Right renal pelvis (tissue), 4 donors: ENCODE data around the gene OR1J4. TPM values are rescaled to one million over a fixed set of nuclear protein-coding genes. Genes with fewer than 3 reads are reported as not detected.
"Not testable (repeated sequence)": the region's sequence is repeated elsewhere in the genome, so short reads cannot be mapped to it uniquely, and the experiment has no call there.

Experiments
- DNase-seq, 4 donors: peaks; one replicate each; pipeline ENCODE4 v3.0.0-alpha.2; 2013; ENCODE audit warnings: low read depth in 4 of 4, low spot score in 3 of 4, missing footprints in 1 of 4
- polyA plus RNA-seq, 4 donors: library from polyadenylated mRNA; unstranded; fragments of 120-200 nt; gene quantifications; one replicate each; pipeline ENCODE4 v1.2.1, GENCODE V29; 2013; ENCODE audit not compliant: insufficient read length in 4 of 4

Gene OR1J4, protein sequence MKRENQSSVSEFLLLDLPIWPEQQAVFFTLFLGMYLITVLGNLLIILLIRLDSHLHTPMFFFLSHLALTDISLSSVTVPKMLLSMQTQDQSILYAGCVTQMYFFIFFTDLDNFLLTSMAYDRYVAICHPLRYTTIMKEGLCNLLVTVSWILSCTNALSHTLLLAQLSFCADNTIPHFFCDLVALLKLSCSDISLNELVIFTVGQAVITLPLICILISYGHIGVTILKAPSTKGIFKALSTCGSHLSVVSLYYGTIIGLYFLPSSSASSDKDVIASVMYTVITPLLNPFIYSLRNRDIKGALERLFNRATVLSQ
- polyA plus RNA-seq, result not detected

DNA sequence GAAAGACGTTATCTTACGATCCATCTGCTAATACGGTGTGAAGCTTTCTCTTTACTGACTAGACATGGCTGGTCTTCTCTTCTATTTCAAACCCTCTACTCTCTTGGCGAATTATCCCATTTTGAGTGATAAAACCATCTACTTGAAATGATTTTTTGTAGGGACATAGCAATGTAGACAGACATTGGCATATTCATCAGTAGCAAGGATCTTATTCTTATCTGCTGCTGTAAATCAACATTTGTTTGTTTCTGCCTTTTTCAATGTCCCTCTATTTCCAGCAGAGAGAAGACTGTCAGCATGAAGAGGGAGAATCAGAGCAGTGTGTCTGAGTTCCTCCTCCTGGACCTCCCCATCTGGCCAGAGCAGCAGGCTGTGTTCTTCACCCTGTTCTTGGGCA is at the start of gene OR1J4:
OR1J4 (plus strand) TSS at position 301 of the 400 bp plus-strand sequence; CDS start at position 301, 0 bp downstream.
- no peak for DNase-seq

DNA sequence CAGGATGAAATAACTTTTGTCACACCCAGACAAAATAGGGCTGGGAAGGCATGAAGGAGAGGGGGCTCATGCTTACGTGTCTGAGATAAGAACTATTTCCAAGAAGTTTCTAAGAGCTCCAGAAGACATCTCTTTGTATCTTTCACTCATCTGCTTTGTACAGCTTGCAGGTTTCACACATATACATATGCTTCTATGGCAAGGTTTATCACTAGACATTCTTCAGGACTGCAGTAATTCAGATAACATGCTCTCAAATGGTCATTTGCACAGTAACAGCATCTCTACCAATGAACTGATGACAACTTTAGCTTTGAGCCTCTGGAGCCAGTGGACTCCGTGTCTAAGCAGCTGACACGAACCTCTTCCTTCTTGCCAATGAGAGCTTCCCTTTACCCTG is 44.4 kb upstream of the OR1J4 start:
- no peak for DNase-seq

DNA sequence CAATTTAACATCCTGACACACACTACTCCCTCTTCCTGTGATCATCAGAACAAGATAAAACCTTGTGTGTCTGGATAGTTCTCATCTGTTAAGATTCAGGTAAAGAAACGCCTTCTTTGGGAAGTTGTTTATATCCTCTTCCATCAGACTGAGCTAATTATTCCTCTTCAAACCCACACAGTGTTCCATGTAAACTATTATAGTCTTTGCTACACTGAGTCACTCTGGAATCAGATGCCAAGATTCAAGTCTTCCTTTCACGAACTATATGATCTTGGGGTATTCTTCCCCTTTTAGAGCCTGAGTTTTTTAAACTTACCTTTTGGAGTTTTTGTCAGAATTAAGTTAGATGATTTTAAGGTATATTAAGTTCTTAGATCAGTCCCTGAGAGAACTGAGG is 43.2 kb upstream of the OR1J4 start:
- no peak for DNase-seq

DNA sequence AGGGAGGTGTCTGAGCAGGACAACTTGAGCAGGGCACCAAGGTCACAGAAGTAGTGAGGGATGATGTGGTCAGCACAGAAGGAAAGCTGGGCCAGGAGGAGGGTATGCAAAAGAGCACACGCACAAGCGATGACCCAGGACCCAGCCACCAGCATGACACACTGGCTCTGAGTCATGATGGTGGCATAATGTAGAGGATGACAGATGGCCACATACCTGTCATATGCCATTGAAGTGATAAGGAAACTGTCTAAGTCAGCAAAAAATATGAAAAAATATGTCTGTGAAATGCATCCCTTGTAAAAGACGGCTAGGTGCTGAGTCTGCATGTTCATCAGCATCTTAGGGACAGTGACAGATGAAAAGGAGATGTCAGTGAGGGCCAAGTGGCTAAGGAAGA is 41.6 kb upstream of the OR1J4 start:
- no peak for DNase-seq

DNA sequence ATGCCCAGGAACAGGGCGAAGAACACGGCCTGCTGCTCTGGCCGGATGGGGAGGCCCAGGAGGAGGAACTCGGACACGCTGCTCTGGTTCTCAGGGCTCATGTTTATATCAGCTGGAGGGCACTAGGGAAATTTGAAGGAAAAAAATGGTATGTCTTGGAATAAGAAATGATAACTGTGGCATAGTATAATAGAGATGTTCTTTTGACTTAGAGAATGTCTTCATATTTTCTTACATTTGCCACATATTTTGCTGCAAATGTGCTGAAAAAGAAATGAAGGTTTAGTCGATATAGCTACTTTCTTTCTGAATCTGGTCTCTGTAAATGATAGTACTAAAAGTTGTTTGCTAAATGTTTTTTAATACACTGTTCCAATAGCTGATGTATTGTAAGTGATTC is 41.1 kb upstream of the OR1J4 start, which contains the start of gene OR1J1:
OR1J1 (minus strand) TSS at position 101 of the 400 bp plus-strand sequence; CDS start at position 101, 0 bp downstream.
- DNase-seq, result no peak

DNA sequence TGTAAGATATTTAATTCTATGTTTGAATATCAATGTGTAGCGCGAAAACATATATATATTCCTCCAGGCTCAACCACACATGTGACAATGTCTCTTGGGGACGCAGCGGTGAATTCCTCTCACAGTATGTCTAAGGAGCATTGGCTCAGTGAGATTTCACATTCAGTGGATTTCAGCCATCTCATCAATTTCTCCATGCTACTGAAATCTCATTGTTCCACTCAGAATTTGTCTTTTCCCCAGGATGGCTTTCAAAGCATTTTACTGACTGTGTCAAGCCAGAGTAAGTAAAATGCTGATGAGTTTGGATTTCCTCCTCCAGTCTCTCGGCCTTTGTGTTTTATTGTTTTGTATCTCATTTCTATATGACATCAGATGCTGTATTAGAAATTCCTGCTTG is 39.9 kb upstream of the OR1J4 start:
- no peak for DNase-seq

DNA sequence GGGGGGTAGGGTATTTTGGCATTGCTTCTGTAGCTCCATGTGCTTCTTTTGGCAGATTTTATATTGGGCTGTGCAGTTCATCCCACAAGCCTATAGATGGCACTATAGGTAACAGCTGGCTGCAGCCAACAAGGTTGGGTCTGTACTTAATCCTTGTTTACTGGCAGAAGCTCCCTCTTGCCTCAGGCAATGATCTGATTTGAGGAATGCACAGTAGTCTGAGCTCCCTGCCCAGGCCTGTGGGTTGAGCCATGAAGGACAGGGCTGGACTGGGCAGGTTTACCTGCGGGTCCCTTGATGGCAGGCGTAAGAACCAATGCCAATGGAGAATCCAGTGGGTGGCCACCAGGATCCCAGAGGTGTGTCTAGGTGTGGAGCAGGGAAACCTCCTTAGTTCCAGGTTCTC is 20.1 kb upstream of the OR1J4 start:
- no peak for DNase-seq

DNA sequence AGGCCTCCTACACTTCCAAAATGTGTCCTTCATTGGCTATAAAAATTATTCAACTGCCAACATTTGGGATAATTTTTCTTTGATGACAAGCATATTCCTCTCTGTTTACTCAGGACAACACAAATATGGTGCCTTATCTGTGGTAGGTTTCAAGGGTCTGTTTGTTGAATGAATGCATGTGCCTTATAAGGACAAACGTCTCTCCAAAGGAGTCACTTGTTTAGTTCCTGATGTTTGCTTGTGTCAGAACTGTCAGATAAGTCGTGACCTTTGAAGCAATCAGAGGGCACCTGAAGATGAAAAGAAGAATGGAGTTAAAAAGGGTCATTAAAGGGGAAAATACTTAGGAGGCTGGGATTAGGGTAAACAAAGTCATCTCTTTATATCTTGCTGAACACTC is 12.0 kb upstream of the OR1J4 start:
- no peak for DNase-seq

DNA sequence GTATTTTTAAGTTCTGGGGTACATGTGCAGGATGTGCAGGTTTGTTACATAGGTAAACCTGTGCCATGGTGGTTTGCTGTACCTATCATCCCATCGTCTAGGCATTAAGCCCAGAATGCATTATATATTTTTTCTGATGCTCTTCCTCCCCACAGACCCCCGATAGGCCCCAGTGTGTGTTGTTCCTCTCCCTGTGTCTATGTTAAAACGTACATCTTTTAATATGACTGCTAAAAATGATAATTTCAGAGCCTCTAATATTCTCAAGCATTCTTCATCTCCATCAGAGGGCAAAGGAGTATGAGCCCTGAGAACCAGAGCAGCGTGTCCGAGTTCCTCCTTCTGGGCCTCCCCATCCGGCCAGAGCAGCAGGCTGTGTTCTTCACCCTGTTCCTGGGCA is 8.4 kb upstream of the OR1J4 start, which contains the start of gene OR1J2:
OR1J2 (plus strand) TSS at position 301 of the 400 bp plus-strand sequence; CDS start at position 301, 0 bp downstream.
- no peak for DNase-seq

DNA sequence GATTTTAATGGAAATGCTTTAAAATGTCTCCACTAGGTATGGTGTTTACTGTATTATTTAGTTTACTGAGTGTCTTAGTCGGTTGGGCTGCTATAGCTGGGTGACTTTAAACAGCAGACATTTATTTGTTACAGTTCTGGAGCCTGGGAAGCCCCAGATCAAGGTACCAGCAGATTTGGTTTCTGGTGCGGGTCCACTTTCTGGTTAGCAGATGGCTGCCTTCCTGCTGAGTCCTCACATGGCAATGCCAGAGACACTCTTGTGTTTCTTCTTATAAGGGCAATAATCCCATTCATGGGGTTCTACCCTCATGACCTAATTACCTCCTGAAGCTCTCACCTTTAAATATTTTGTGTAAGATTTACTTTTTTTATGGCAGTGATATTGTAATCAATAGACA is 715 bp upstream of the OR1J4 start:
- no peak for DNase-seq

DNA sequence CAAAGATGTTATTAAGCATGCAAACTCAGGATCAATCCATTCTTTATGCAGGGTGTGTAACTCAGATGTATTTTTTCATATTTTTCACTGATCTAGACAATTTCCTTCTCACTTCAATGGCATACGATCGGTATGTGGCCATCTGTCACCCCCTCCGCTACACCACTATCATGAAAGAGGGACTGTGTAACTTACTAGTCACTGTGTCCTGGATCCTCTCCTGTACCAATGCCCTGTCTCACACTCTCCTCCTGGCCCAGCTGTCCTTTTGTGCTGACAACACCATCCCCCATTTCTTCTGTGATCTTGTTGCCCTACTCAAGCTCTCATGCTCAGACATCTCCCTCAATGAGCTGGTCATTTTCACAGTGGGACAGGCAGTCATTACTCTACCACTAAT is 435 bp downstream of the OR1J4 start:
- no peak for DNase-seq

DNA sequence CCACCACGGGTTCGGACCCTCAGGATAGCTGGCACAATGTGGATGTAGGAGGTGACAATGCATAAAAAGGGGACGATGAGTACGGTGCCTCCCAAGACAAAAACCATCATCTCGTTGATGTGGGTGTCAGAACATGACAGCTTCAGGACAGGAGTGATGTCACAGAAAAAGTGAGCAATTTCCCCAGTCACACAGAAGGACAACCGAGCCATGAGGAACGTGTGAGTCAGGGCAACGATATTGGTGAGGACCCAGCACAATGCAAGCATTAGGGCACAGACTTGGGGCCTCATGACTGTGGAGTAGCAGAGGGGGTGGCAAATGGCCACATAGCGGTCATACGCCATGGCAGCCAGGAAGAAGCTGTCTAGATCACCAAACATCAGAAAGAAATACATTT is 7.7 kb downstream of the OR1J4 start:
- DNase-seq, result no peak

DNA sequence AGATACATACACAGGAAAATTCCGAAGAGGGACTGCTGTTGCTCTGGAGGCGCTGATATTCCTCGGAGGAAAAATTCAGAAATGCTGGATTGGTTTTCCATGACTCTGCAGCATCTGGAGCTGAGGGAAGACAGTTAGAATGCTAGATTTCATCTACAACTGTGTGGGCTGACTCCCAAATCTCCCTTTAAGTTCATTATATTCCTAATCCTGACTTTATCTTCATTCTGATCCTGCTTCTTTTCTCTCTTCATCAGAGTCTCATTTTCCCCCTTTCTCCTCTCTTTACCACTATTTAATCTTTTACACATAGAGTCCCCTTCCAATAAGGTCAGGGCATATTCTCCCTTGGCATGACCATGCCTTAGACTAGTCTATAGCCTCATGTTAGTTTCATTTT is 8.3 kb downstream of the OR1J4 start, which contains the start of gene OR1N1:
OR1N1 (minus strand) TSS at position 101 of the 400 bp plus-strand sequence; CDS start at position 101, 0 bp downstream.
- no peak for DNase-seq

DNA sequence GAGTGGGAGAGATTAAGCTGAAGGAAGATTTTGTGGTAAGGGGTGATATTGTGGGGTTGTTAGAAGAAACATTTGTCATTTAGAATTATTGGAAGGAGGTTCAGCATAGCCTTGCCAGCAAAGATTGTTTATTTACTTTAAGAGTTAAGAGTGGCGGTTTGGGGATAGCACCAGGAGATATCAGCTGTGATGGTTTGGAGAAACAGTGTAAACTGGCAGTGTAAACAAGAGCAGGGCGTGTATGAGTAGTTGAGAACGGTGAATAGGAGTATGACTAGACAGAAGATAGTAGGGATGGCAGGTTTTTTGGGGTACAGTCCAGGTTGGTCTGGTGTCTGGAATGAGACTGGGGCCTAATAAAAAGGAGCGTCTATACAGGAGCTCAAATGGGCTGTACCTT is 12.2 kb downstream of the OR1J4 start:
- not testable (repeated sequence) for DNase-seq

DNA sequence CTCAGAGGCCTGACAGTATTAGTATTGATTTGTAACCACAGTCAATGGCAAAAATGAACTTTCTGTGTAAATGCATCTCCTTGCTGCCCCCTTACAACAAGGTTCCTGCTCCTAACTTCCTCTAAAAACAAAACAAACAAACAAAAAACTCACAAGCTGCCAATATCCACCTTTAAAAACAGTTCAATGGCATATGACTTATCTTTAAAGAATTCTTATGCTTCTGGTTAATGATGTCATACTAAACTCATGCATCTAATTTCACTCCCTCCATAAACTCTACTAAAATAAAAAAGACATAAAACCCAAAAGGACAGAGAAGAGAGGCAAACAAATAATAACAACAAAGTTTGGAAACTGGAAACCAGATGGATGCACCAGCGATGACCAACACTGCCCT is 17.2 kb downstream of the OR1J4 start:
- no peak for DNase-seq

DNA sequence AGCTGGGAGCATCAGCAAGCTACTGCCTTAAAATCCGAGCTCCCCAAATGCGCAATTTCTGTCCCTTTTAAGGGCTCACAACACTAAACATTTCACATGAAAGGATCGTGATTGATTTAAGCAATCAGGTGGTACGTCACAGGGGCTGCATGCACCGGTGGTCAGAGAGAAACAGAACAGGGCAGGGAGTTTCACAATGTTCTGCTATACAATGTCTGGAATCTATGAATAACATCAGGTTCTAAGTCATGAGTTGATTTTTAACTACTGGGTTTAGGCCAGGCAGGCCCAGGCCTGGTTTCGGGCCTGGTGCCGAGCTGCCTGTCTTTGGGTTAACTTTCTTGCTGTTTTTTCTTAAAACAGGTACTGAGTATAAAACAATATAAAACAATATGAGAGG is 18.1 kb downstream of the OR1J4 start:
- not testable (repeated sequence) for DNase-seq

DNA sequence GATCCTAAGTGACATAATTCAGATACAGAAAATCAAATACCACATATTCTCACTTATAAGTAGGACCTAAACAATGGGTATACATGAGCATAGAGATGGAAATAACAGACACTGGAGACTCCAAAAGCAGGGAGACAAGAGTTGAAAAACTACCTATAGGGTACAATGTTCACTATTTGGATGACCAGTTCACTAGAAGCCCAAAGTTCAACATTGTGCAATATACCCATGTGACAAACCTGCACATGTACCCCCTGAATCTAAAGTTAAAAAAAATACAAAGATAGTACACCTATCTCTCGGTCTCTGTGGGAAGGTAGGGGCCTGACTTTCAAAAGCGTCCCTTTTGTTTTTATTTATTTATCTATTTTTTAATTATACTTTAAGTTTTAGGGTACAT is 19.8 kb downstream of the OR1J4 start:
- no peak for DNase-seq

DNA sequence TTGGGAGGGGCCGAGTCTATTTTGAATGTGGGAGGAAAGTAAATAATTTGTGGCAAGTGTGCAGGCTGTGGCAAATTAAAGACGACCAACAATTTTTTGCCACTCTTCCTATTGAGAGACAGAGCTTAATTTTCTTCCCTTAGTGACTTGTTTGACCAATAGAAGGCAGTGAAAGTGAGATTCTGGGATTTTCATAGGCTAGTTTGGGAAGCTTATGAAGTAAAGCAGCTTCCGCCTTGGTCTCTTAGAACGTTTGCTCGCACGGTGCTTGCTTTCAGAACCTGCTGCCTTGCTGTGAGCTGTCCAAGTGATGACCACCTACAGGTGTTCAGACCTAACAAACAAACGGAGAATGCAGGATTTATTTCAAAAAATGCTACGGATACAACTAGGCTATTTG is 27.3 kb downstream of the OR1J4 start:
- no peak for DNase-seq

DNA sequence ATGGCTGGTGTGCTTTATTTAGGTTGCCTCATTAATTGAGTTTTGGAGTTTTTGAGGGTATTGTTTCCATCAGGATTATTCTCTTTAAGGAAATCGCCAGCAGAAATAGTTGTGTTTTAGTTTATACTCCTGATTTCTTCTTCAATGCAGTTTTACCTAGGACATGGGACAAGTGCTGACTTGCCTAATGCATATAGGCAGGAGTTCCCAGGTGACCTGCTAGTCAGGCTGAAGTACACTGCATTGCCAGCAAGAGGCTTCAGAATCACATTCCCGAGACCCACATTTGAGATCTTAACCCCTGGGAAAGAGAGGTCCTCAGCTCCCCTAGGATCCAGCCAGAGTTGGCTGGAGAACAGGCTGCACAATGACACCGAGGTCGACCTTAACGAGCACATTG is 32.4 kb downstream of the OR1J4 start:
- DNase-seq, result no peak

DNA sequence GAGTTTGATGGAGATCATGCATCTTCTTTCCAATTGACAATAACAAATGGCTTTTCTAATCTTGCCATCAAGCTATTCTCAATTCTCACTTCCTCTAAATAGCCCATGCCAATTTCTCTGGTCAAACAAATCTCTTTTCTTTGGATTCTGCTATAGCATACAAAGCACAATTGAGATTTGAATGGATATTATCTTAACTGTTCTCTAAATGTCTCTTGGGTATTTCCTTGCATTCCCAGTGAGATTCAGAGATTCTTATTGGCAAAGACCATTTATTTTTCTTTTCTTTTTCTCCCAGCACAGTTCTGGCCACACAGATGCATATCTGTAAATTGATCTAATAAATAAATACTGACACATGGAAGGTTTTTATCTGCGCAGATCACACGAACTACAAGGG is 33.9 kb downstream of the OR1J4 start, which contains the start of gene OR1N2:
OR1N2 (plus strand) TSS at position 301 of the 400 bp plus-strand sequence. CDS start 100 bp downstream, outside the sequence.
- DNase-seq, result no peak

DNA sequence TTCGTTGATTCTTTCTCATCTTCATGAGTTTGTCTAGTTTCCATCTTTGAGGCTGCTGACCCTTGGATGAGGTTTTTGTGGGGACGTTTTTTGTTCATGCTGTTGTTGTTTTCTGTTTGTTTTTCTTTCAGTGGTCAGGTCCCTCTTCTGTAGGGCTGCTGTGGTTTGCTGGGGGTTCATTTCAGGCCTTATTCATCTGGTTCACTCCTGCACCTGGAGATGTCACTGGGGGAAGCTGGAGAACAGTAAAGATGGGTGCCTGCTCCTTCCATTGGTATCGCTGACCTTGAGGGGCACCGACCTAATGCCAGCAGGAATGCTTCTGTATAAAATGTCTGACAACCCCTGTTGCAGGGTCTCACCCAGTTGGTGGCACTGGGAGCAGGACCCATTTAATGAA is 42.5 kb downstream of the OR1J4 start:
- DNase-seq, result no peak

DNA sequence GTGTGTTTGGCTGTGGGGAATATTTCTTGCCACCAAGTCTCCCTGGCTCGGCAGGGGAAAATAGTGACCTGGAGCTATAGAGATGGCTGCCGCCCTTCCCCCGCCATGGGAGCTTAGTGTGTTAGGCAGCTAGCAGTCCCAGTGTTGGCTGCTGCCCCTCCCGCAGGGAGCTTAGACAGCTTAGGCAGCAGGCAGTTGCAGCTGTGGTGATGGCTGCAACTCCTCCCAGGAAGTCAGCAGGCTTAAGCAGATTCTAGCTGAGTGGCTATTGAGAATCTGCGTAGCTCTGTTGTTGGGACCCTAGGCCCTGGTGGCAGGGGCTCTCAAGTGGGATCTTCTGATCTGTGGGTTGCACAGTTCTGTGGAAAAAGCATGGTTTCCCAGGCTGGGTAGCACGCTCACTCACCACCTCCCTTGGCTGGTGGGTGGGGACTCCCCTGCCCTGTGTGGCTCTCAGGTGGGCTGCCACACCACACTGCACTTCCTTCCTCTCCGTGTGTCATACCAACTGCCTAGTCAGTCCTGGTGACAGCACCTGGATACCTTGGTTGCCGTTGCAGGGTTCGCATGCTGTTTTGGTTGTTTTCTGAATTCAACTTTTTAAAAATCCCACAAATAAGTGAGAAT is 43.3 kb downstream of the OR1J4 start:
- no peak for DNase-seq
